NB4 (cell line): ENCODE measurements around the gene PLBD2.

Source experiments
- DNase-seq: peaks from one replicate; pipeline ENCODE4 v3.0.0; 2010; ENCODE audit warnings: low read depth
- H3K4me3 ChIP-seq: one replicate; pipeline ENCODE4 v1.5.1; 2011; ENCODE audit warnings: mild to moderate bottlenecking, low read depth, low read length, moderate library complexity
- CTCF ChIP-seq: IDR thresholded peaks from one replicate; pipeline ENCODE4 v1.5.1; 2012; ENCODE audit warnings: low read depth, low read length
- MAX ChIP-seq: IDR thresholded peaks from 2 replicates; pipeline ENCODE4 v1.6.1; 2011; ENCODE audit warnings: low read depth, low read length
- MYC ChIP-seq: IDR thresholded peaks from 2 replicates; pipeline ENCODE4 v1.6.1; 2011; ENCODE audit warnings: low read depth, low read length
- POLR2A ChIP-seq: IDR thresholded peaks from 2 replicates; pipeline ENCODE4 v1.6.1; 2011; ENCODE audit warnings: mild to moderate bottlenecking; ENCODE audit not compliant: insufficient read length; ENCODE audit errors: extremely low read depth

Gene PLBD2

GRCh38 chr12:113396200-113396599, 37.8 kb downstream of the PLBD2 start:
- H3K4me3 ChIP-seq, result no peak overlapping the region
- no peak for TF ChIP-seq CTCF
- TF ChIP-seq MYC, result no peak
- TF ChIP-seq POLR2A, result no peak
- TF ChIP-seq MAX, result no peak
- DNase-seq, result no peak

GRCh38 chr12:113396828-113397496, 38.6 kb downstream of the PLBD2 start:
- DNase-seq, result no peak
- TF ChIP-seq CTCF, result no peak
- no peak overlapping the region for H3K4me3 ChIP-seq

- no peak for TF ChIP-seq CTCF
- TF ChIP-seq POLR2A, result no peak
- no peak for TF ChIP-seq MYC
- TF ChIP-seq MAX, result no peak
- no peak overlapping the region for H3K4me3 ChIP-seq
- DNase-seq, result no peak
Observed at GRCh38 chr12:113397497-113398197, 39.3 kb downstream of the PLBD2 start.

GRCh38 chr12:113398346-113399290, 40.2 kb downstream of the PLBD2 start:
- no peak for DNase-seq
- TF ChIP-seq POLR2A, result no peak
- no peak for TF ChIP-seq MYC
- TF ChIP-seq MAX, result no peak
- no peak for TF ChIP-seq CTCF
- no peak overlapping the region for H3K4me3 ChIP-seq

- no peak overlapping the region for H3K4me3 ChIP-seq
- TF ChIP-seq POLR2A (no peak), MYC (no peak)
- DNase-seq, result no peak
Observed at GRCh38 chr12:113399490-113399889, 41.1 kb downstream of the PLBD2 start.

- TF ChIP-seq CTCF (no peak), MYC (no peak), MAX (no peak), POLR2A (no peak)
- no peak overlapping the region for H3K4me3 ChIP-seq
- DNase-seq, result no peak
Observed at GRCh38 chr12:113400362-113400761, 42.0 kb downstream of the PLBD2 start.
